Hematopoietic multipotent progenitor cell treated with erythropoietin and hydrocortisone succinate and interleukin-3 and kit ligand, for 15 days (in vitro differentiated cells): ENCODE results near the gene TCF4.

ENCODE experiments used
- DNase-seq: peaks from one replicate; pipeline ENCODE4 v3.0.0-alpha.2; 2015; ENCODE audit warnings: low spot score

TCF4 gene

DNA sequence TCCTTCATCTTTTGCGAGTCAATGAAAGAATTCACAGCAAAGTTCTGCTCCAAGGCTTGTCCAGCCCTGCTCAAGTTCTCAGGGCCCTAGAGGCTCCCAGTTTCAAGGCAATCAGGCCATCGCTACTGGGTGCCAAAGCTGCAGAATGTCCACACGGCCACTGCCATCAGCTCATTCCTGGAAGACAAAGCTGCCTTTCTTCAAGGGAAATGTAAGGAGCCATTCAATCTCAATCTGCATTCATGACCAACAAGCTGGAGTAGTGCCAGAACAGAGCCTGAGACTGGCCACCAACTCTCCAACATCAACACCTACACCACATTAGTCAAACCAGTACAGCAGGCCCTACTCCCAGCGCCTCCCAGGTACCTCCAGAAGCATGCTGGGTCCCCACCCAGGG, 202.2 kb downstream of the TCF4 start:
- no peak for DNase-seq

DNA sequence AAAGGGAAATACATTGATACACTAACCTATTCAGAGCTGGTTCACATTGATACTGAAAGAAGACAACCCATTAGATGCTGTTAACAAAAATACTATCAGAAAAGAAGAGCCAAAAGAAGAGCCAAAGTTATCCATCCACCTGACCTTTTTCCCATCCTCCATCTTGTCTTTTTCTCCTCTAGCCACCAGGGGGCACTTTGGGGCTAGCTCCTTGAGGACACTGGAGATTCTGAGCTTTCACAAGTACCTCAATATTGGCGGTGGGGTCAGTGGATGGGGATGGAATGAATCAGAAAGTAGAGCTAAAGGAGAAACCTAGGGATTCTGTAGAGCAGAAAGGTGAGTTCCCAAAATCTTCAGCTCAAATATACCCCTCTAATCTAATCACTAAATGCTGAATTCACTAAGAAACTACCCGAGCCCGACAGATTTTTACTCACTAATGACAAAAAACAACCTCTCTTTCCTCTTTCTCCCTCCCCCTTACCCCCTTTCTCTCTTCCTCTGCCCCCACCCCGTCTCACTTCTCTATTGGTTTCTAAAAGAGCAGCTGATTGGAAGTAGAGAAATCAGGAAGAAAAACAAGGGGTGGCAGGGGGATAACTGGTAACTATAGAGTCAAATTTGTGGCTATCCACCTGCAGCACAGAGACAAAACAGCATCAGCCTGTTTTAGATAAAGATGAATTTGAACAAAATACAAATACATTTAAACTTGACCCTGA, 203.3 kb downstream of the TCF4 start:
- peak; percentile 39 for DNase-seq

DNA sequence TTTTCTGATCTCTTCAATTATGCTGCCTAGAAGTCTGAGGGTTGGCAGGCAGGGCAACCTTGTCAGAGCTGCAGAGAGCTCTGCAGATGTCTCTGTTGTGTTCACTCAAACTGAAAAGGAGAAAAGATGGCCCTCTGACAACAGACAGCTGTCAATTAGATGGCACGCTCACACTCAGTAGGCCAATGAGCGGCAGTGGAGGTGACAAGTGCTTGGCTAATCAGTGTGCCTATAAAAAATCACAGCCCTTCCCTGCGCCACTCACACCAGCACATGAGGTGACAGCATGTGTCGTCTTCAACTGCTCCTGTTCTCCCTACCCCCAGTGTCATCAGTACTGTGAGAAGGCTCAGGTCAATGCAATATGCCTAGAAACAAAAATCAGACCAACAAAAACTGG, 203.9 kb downstream of the TCF4 start:
- DNase-seq: no peak

DNA sequence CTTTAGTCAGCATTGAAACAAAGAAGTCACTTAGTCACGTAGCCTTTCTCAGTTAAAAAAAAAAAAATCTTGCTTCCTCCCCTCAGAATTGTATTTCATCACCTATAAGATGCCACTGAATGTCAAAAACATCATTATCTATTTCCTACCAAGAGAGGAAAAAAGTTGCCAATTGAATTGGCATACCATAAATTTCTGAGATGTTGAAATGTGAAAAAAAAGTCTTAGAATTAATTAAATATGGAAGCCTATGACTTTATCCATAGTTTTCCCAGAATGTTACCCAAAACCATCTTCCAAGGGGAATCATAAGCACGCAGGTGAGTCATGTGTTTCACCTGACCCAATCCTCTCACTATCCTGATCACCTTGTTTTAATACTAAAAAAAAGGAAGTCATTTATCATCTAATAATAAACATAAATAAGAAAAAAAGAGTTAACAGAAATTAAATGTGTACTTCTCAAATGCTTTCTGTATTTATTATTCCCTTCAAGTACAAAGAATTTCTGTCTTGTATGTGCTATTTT, 205.7 kb downstream of the TCF4 start:
- DNase-seq: no peak

DNA sequence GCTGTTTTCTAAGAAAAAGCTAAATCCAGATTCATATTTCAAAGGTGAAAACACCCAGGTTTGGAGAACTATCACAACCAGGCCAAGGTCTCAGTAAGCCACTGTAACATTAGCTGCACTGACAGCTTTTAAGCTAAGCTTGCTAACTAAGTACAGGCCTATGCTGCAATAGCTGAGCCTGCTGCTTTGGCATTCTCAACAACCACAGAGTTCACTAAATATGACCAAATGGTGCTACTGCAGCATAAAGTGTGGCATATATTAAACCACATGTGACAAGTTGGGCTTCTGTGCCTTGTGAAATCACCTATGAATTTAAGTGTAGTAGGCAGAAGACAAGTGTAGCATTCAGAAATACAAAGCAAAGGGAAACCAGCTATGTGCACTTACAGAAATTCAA, 206.7 kb downstream of the TCF4 start:
- DNase-seq: no peak

DNA sequence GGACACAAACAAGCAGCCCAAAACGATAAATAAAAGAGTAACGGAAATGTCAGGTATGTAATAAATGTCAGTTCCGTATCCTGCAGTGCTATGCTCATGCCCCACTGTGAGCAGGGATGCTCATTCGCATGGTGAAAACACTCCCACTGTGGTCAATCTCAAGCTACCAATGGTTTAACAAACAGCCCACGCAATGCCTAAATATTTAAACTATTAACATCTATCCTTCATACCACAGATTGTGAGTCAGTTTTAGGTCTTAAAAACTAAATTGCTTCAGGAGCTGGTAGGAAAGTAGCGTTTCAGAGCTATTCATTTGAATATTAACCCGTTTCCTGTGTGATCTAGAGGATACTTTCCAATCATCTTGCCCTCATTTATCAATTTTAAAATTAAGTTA, 207.4 kb downstream of the TCF4 start:
- DNase-seq: no peak

DNA sequence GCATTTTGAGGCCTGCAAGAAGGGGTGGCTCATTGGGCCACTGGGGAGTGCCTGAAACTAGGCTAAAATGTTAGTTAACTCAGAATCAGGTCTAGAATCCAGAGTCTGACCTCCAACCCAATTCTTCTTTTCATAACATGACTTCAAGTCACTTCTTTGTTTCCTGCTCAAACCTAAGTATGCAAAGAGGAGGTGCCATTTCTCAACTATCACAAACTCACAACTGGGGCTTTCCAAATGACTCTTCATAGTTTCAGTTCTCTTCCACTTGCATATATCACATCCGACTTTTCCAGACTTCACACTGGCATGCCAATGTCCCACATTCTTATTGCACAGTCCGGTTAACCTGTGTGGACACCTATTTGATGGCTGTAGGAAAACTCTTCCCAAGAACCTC, 211.6 kb downstream of the TCF4 start:
- DNase-seq: no peak

DNA sequence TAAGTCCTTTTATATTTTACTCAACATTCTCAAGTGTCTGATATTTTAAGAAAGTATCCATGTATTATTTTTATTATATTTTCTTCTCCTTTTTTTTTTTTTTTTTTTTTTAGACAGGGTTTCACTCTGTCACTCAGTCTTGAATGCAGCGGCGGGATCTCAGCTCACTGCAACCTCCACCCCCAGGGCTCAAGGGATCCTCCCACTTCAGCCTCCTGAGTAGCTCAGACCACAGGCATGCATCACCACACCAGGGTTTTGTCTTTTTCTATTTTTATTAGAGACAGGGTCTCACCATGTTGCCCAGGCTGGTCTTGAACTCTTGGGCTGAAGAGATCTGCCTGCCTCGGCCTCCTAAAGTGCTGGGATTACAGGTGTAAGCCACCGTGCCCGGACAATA, 212.1 kb downstream of the TCF4 start:
- DNase-seq: no peak

DNA sequence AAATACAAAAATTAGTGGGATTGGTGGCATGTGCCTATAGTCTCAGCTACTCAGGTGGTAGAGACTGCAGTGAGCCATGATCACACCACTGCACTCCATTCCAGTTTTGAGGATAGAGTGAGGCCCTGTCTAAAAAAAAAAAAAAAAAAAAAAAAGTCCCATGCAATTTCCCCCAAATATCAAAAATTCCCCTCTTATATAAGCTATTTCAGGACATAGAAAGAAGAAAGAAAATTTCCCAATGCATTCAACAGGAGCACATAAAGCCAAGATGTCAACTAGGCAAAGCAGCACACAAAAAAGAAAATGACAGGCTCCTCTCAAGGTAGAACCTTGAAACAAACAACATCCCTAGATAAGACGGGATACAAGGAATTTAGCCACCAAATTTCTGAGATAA, 213.3 kb downstream of the TCF4 start:
- no peak for DNase-seq

DNA sequence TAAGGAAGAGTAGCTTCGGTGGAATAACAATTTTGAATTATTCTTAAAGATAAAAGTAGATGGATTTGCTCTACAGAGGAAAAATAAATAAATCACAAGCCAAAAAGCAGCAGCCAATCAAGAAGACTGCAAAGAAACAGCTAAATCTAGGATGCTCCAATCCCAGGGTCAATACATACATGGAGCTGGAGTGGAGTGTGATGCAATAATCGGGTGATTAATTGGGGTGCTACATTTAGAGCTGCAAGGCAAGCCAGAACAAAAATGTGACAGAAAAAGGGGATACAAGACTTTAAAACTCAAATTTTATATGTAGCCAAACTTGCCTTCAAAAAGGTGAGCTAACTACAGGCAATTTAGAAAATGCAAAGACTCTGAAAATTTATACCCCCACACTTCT, 215.8 kb downstream of the TCF4 start:
- no peak for DNase-seq

DNA sequence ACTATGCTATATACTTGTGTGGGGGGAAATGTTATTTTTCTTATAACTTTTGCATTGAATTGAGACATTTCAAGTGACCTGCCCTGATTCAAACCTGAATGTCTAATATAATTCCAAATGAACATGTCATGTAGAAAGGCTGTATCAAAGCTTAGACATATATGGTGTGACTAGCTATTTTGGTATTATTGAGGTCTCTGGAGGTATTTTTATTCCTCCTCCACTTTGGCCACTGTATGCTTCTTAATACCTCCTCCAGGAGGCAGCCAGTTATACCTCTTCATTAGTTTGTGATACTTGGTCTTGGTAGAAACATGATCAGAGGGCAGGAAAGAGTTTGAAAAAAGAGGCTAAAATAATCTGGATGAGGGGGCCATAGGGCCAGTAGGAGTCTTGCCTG, 217.1 kb downstream of the TCF4 start:
- DNase-seq: no peak

DNA sequence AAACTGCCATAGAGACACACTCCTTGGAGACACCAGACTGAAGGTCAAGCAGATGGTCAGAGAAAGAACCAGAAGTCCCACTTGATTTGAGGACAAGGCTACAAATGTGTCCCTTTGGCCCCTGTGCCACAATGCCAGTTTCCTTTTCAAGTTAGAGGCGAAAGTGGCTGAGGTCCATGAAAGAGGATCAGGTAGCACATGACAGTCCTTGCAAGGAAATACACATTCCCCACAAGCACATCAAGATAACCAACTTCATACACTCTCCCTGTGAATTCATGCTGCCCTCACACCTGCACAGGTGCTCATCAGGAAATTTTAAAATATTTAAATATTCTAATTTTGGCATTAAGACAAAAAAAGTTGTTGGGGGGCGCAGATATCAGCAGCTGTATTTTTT, 218.6 kb downstream of the TCF4 start:
- no peak for DNase-seq

DNA sequence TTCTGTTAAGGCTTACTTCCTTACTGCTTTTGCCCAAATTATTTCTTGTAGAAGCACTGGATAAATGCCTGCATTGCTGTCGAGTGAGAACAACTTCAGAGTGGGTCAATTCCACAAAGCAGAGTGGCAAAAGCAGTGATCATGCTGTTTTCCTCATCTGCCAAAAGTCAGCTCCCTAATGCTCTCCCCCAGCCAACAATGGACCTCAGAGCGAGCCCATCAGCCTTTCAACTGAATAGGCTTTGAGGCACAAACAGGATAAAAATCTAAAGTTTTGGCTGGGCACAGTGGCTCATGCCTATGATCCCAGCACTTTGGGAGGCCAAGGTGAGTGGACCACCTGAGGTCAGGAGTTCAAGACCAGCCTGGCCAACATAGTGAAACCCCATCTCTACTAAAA, 222.7 kb downstream of the TCF4 start:
- no peak for DNase-seq

DNA sequence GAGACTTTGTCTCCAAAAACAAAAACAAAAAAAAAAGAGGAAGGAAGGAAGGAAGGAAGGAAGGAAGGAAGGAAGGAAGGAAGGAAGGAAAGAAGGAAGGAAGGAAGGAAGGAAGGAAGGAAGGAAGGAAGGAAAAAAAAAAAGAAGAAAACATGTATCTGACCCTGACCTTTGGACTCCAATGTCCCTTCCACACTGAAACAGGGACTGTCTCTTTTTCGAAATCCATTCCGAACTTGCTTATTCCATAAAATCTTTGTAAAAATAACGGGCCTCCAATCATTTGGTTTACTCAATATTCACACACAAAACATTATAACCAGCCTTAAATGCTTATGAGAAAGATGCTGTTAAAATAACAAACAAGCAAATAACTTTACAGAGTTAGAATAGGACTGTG, 225.7 kb downstream of the TCF4 start:
- DNase-seq: no peak

DNA sequence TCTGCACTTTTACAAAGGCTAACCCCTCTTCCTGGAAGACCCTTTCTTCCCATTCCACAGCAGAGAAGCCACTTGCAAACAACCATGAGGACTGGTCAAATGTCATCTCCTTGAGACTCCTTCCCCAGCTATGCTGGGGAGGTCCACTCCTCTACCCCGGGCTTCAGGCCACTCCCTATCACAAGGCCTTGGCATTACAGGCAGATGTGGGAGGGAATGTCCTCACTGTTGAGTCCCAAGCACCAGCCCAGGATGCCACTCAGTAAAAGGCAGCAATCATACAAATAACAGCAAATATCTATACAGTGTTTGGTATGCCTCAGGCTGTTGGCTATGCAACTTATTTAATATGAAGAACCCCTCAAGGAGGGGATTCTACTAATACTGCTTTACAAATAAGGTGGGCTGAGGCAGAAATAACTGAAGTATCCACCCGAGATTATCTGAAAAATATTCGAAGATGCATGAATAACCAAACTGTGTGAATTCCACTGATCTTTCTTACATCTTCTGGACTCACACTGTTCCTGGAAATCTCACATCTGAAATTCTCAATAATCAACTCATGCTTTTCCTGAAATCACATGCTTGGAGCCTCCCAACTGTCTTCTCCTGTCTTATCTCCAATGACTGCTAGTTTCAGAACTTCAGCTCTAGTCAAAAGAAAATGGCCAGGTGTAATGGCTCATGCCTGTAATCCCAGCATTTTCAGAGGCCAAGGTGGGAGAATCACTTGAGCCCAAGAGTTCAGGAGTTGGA, 226.3 kb downstream of the TCF4 start:
- DNase-seq: no peak

DNA sequence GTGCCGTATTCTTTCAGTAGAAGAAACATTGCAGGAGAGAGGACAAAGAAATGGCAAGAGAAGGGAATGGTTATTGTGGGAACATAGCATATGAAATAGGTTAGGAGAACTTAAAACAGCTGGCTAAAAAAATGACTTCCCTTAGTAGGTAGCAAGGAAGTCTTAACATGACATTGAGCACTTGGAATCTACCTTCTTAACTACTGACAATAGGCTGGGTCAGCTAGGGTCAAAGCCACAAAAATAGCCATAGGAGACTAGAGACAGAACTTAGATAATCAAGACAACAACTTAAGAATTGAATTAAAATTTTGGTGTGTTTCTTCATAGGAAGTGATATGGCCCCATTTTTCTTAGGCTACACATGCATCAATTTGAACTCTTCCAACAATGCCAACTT, 227.9 kb downstream of the TCF4 start:
- no peak for DNase-seq

DNA sequence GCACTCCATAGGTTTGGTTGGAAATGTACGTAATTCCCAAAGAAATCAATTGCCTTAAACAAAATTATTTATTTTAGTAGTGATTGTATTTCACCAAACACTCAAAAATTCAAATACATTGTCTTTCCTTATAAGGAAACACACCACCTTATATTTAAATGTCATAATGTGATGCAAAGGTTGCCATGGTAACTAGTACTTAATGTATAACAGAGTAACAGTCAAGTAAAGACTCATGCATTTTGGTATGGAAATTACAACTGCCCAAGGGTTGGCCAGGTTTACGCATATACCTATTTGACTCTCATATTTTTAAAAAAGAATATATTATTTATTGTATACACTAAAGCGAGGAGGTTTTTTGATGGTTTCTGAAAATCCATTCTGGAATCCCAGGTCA, 231.2 kb downstream of the TCF4 start:
- DNase-seq: no peak

DNA sequence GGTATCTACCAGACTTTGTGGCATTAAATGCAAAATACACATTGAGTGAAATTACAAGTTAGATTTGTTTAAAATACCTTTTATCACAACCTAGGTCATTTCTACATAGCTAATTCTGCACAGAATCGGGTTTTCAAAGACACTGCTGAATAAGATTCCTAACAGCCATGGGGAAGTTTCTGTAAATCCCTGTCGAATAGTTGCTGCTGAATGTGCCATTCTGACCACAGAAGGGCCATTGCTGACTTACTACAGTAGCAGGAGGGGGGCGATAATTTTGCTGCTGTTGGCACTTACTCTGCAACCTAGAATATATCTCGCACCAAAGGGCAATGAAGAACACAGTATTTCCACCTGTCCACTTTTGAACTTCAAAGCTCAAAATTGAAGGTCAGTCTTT, 232.8 kb downstream of the TCF4 start:
- no peak for DNase-seq

DNA sequence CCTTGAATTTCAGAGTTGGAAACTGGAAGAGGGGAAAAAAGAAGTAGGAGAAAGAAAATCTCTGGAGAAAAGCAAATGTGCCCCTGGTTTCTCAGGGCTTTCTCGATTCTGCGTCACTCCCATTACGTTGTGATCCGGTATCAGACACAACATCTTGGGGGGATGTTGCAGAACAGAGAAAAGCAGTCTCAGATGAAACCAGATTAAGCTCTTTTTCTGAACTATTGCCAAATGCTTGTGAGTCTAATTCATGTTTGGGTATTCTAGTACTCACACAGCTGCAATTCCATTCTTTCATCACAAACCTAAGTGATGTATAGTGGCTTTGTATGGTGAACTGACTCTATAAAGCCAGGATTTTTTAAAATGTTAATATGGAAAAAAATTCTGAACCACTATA, 233.2 kb downstream of the TCF4 start:
- no peak for DNase-seq

DNA sequence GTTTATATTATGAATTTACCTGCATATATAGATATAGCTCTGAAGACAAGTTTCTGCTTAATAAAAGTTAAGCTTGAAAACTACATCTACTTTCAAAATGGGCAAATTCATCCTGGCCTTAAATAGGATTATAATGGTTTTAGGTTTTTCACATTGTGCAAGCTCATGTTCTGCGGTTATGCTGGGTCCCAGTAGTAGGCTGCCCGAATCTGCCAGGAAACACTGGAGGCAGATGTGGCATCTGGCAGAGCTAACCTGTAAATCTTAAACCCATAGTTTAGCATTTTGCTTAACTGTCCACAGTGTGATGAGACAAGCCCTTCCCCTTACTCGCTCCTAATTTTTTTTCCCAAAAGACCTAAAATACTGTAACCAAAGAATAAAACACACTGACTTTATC, 234.2 kb downstream of the TCF4 start:
- no peak for DNase-seq

DNA sequence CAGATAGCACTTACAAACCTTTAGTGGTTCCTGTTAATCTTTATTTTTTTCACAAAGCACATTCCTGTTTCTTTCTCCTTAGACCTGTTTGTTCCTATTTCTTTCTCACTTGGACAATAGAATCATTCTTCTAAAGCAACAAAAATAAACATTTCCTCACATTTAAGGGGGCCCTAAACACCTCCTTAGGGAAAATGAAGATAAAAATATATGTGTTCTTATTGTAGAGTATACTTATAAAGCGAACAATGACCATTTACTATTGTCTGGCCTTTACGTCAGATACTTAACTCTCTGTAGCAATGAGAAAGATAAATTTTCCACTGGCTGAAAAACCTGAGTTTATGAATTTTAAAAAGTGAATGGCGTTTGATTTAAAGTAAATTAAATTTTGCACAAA, 234.6 kb downstream of the TCF4 start:
- DNase-seq: no peak

DNA sequence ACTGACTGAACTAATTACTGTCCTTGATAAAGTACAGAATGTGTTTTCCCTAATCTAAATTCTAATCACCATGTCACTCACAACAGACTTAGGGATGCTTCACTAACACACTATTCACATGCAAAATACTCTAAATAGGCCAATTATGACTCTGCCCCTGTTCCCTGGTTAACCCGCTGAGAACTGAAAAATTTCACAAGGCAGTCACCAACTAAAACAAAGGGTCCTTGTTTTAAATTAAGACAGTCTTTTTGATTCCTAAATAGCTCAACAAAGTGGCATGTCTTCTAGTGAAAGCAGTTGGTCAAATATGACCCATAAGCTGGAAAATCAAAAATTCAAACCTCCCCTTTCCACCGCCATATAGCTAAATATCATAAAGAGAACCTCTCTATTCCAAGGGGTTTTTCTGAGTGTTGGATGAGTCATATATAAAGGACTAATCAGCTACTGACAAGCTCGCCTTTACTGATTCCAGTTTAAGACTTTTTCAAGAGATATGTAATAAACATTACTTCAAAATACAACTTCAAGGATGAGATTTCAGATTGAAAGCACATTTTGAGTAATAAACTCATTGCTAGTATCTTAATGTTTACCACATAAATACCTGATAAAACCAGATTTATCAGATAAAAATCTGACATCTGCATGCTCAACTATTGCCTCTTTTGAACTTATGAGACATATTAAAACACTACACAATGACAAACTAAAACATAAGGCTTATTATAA, 235.8 kb downstream of the TCF4 start:
- no peak for DNase-seq

DNA sequence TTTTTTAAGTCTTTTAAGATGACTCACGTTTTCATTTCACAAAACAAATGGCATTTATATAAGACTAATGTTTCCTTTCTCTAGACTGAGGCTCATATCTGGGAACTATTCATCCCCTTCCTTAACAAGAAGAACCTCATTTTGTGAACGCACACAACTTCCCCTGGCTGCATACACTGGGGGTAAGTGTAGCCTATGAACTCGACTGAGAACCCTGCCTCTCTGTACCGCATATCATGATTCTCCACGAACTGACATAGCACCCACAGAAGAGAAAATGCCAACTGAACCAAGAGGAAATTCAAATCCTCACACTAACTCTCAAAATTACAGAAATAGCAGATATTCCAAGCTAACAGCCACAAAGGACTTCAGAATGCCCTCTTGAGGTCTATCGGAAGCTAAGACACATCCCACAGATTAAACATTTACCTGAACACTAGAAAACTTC, 236.7 kb downstream of the TCF4 start:
- DNase-seq: no peak
